ENCODE data around the gene NEK11. TPM values are rescaled to one million over a fixed set of nuclear protein-coding genes. Genes with fewer than 3 reads are reported as not detected.

NEK11 gene
- total RNA-seq, 2 experiments from 2014 or later: 3.1 to 3.8 TPM

GRCh38 chr3:131231710-131232389 lies 205.2 kb downstream of the NEK11 start:
- H3K4me3 Mint-ChIP-seq: no peak overlapping the region
- ATAC-seq (ENCODE audit: low read depth): no peak
- H3K9me3 Mint-ChIP-seq: no peaks in the 10 kb centered on the region
- no peak for DNase-seq
- POLR2A ChIA-PET: no interaction called here
- no peaks in the 10 kb centered on the region for H3K27me3 Mint-ChIP-seq
- H3K27ac Mint-ChIP-seq: no peak overlapping the region
- H3K4me1 Mint-ChIP-seq: no peaks in the 10 kb centered on the region
- no peaks in the 10 kb centered on the region for H3K36me3 Mint-ChIP-seq

GRCh38 chr3:131232711-131233267 lies 206.1 kb downstream of the NEK11 start:
- Mint-ChIP-seq H3K9me3 (no peaks in the 10 kb centered on the region), H3K4me1 (no peaks in the 10 kb centered on the region), H3K27ac (no peak overlapping the region), H3K27me3 (no peaks in the 10 kb centered on the region), H3K4me3 (no peak overlapping the region), H3K36me3 (no peaks in the 10 kb centered on the region)
- ATAC-seq (ENCODE audit: low read depth) (no peak), DNase-seq (no peak)
- POLR2A ChIA-PET: no interaction called here

GRCh38 chr3:131233900-131234668 lies 207.4 kb downstream of the NEK11 start:
- ATAC-seq (ENCODE audit: low read depth) (no peak), DNase-seq (no peak)
- H3K4me3 Mint-ChIP-seq: no peak overlapping the region
- POLR2A ChIA-PET: no interaction called here
- no peaks in the 10 kb centered on the region for H3K27me3 Mint-ChIP-seq
- no peaks in the 10 kb centered on the region for H3K36me3 Mint-ChIP-seq
- H3K9me3 Mint-ChIP-seq: no peaks in the 10 kb centered on the region
- H3K4me1 Mint-ChIP-seq: no peaks in the 10 kb centered on the region
- no peak overlapping the region for H3K27ac Mint-ChIP-seq

- Mint-ChIP-seq H3K4me1 (no peaks in the 10 kb centered on the region), H3K27ac (no peak overlapping the region), H3K9me3 (no peaks in the 10 kb centered on the region), H3K36me3 (no peaks in the 10 kb centered on the region), H3K27me3 (no peaks in the 10 kb centered on the region), H3K4me3 (no peak overlapping the region)
- POLR2A ChIA-PET: no interaction called here
- ATAC-seq (ENCODE audit: low read depth) (no peak), DNase-seq (no peak)
These were observed 209.7 kb downstream of the NEK11 start for GRCh38 chr3:131236421-131236820.

GRCh38 chr3:131238496-131238895 lies 211.8 kb downstream of the NEK11 start:
- ATAC-seq (ENCODE audit: low read depth) (no peak), DNase-seq (no peak)
- Mint-ChIP-seq H3K9me3 (no peaks in the 10 kb centered on the region), H3K4me1 (no peaks in the 10 kb centered on the region), H3K4me3 (no peak overlapping the region), H3K27ac (no peak overlapping the region), H3K36me3 (no peaks in the 10 kb centered on the region), H3K27me3 (no peaks in the 10 kb centered on the region)
- POLR2A ChIA-PET: no interaction called here

GRCh38 chr3:131239267-131239666 lies 212.6 kb downstream of the NEK11 start:
- POLR2A ChIA-PET: no interaction called here
- no peaks in the 10 kb centered on the region for H3K4me1 Mint-ChIP-seq
- H3K27ac Mint-ChIP-seq: no peak overlapping the region
- no peak for ATAC-seq (ENCODE audit: low read depth)
- H3K4me3 Mint-ChIP-seq: no peak overlapping the region
- no peaks in the 10 kb centered on the region for H3K36me3 Mint-ChIP-seq
- no peaks in the 10 kb centered on the region for H3K27me3 Mint-ChIP-seq
- no peaks in the 10 kb centered on the region for H3K9me3 Mint-ChIP-seq
- DNase-seq: no peak

GRCh38 chr3:131242201-131242600 lies 215.5 kb downstream of the NEK11 start:
- ATAC-seq (ENCODE audit: low read depth): no peak
- Mint-ChIP-seq H3K36me3 (no peaks in the 10 kb centered on the region), H3K27ac (no peak overlapping the region), H3K27me3 (no peaks in the 10 kb centered on the region), H3K9me3 (peaks cover 1% of the 10 kb centered on the region), H3K4me1 (no peaks in the 10 kb centered on the region), H3K4me3 (no peak overlapping the region)
- POLR2A ChIA-PET: no interaction called here
- no peak for DNase-seq

- peaks cover 8% of the 10 kb centered on the region for H3K27me3 Mint-ChIP-seq
- no peak overlapping the region for H3K4me3 Mint-ChIP-seq
- POLR2A ChIA-PET: no interaction called here
- H3K27ac Mint-ChIP-seq: no peak overlapping the region
- DNase-seq: no peak
- H3K4me1 Mint-ChIP-seq: no peaks in the 10 kb centered on the region
- H3K36me3 Mint-ChIP-seq: no peaks in the 10 kb centered on the region
- ATAC-seq (ENCODE audit: low read depth): no peak
- H3K9me3 Mint-ChIP-seq: peaks cover 4% of the 10 kb centered on the region
These were observed 223.8 kb downstream of the NEK11 start for GRCh38 chr3:131250466-131250865.

- ATAC-seq (ENCODE audit: low read depth) (no peak), DNase-seq (no peak)
- H3K27ac Mint-ChIP-seq: no peak overlapping the region
- no peaks in the 10 kb centered on the region for H3K36me3 Mint-ChIP-seq
- H3K9me3 Mint-ChIP-seq: peaks cover 4% of the 10 kb centered on the region
- H3K27me3 Mint-ChIP-seq: no peaks in the 10 kb centered on the region
- POLR2A ChIA-PET: no interaction called here
- no peak overlapping the region for H3K4me3 Mint-ChIP-seq
- no peaks in the 10 kb centered on the region for H3K4me1 Mint-ChIP-seq
These were observed 233.8 kb downstream of the NEK11 start for GRCh38 chr3:131260525-131260924.

- ATAC-seq (ENCODE audit: low read depth) (no peak), DNase-seq (no peak)
- Mint-ChIP-seq H3K36me3 (no peaks in the 10 kb centered on the region), H3K9me3 (peaks cover 6% of the 10 kb centered on the region), H3K4me3 (no peak overlapping the region), H3K27ac (no peak overlapping the region), H3K4me1 (no peaks in the 10 kb centered on the region), H3K27me3 (no peaks in the 10 kb centered on the region)
- POLR2A ChIA-PET: no interaction called here
These were observed 234.4 kb downstream of the NEK11 start for GRCh38 chr3:131261104-131261503.

- DNase-seq (no peak), ATAC-seq (ENCODE audit: low read depth) (no peak)
- Mint-ChIP-seq H3K27me3 (no peaks in the 10 kb centered on the region), H3K27ac (no peak overlapping the region), H3K9me3 (no peaks in the 10 kb centered on the region), H3K4me3 (no peak overlapping the region), H3K4me1 (no peaks in the 10 kb centered on the region), H3K36me3 (no peaks in the 10 kb centered on the region)
- POLR2A ChIA-PET: no interaction called here
These were observed 248.9 kb downstream of the NEK11 start for GRCh38 chr3:131275556-131275955.

GRCh38 chr3:131277836-131278497 lies 251.3 kb downstream of the NEK11 start:
- H3K4me3 Mint-ChIP-seq: no peak overlapping the region
- ATAC-seq (ENCODE audit: low read depth) (no peak), DNase-seq (no peak)
- H3K36me3 Mint-ChIP-seq: no peaks in the 10 kb centered on the region
- H3K27me3 Mint-ChIP-seq: no peaks in the 10 kb centered on the region
- no peaks in the 10 kb centered on the region for H3K4me1 Mint-ChIP-seq
- H3K9me3 Mint-ChIP-seq: no peaks in the 10 kb centered on the region
- H3K27ac Mint-ChIP-seq: no peak overlapping the region
- POLR2A ChIA-PET: no interaction called here

GRCh38 chr3:131279577-131279976 lies 252.9 kb downstream of the NEK11 start:
- Mint-ChIP-seq H3K27ac (no peak overlapping the region), H3K27me3 (no peaks in the 10 kb centered on the region), H3K36me3 (no peaks in the 10 kb centered on the region), H3K4me1 (no peaks in the 10 kb centered on the region), H3K4me3 (no peak overlapping the region), H3K9me3 (no peaks in the 10 kb centered on the region)
- POLR2A ChIA-PET: no interaction called here
- DNase-seq (no peak), ATAC-seq (ENCODE audit: low read depth) (no peak)

- no peaks in the 10 kb centered on the region for H3K4me1 Mint-ChIP-seq
- no peak for ATAC-seq (ENCODE audit: low read depth)
- H3K27me3 Mint-ChIP-seq: no peaks in the 10 kb centered on the region
- H3K9me3 Mint-ChIP-seq: no peaks in the 10 kb centered on the region
- POLR2A ChIA-PET: no interaction called here
- no peak overlapping the region for H3K27ac Mint-ChIP-seq
- no peaks in the 10 kb centered on the region for H3K36me3 Mint-ChIP-seq
- DNase-seq: no peak
- H3K4me3 Mint-ChIP-seq: no peak overlapping the region
These were observed 255.7 kb downstream of the NEK11 start for GRCh38 chr3:131282379-131282778.
